ENCODE data around the gene HAUS3. TPM values are rescaled to one million over a fixed set of nuclear protein-coding genes. Genes with fewer than 3 reads are reported as not detected.

The HAUS3 gene
- total RNA-seq, 1 donor from 2014 or later: 10.7 TPM

DNA sequence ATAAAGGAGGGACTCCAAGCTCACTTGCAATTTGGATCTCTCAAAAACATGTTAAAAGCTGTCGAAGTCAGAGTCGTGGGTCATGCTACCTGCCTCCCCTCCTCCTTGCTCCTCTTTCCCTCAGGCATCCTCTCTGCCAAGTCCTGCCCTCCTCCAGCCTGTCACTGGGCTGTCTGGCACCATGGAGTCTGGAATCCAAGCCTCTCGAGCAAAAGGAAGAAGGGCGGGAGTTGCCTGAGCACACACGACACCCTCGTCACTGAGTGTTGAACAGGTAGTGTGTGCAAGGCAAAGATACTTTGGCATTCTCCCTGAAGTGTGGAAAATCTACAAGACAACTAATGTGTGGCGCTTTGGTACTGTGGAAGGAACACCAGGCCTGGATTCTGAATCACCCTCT, 62.2 kb downstream of the HAUS3 start:
- TF ChIP-seq CTCF (conservative IDR thresholded peaks at IDR 0.05; ENCODE audit: low read depth, low read length): no peak
- no peak for DNase-seq (ENCODE audit: low read depth)

GRCh38 chr4:2178986-2179385, 62.9 kb downstream of the HAUS3 start:
- H3K4me3 ChIP-seq (ENCODE audit: low read depth, low read length): no peak overlapping the region
- no peak for DNase-seq (ENCODE audit: low read depth)
- no peak for TF ChIP-seq CTCF (conservative IDR thresholded peaks at IDR 0.05; ENCODE audit: low read depth, low read length)

More for the DNA sequence above, 62.2 kb downstream of the HAUS3 start:
- no peak overlapping the region for H3K4me3 ChIP-seq (ENCODE audit: low read depth, low read length)

Other genes starting within 250 kb of the HAUS3 start
- gene NELFA, start 233.1 kb downstream of the HAUS3 start, total RNA-seq: 28.0 and 34.5 TPM in 2 replicates
- gene NAT8L, start 182.8 kb downstream of the HAUS3 start, total RNA-seq: 0.51 and 2.0 TPM in 2 replicates
- gene POLN, start within 50 bp of the HAUS3 start, total RNA-seq: 0.29 and 0.94 TPM in 2 replicates
- 14.0 and 26.9 TPM in 2 replicates for gene MXD4, start 20.0 kb upstream of the HAUS3 start, total RNA-seq
- 0.58 and 1.8 TPM in 2 replicates for gene ZFYVE28, start 176.5 kb upstream of the HAUS3 start, total RNA-seq
- not detected in 2 replicates for gene CFAP99, start 176.8 kb upstream of the HAUS3 start, total RNA-seq
- gene RNF4, start 227.0 kb upstream of the HAUS3 start, total RNA-seq: 51.4 and 86.7 TPM in 2 replicates